Hepatic stellate cell (primary cell): Measurements from ENCODE around the gene NINL.
"Not testable (repeated sequence)": the region's sequence is repeated elsewhere in the genome, so short reads cannot be mapped to it uniquely, and the experiment has no call there.

Source experiments
- DNase-seq: peaks from one replicate; pipeline ENCODE4 v3.0.0; 2011; ENCODE audit warnings: low spot score

Gene NINL

DNA sequence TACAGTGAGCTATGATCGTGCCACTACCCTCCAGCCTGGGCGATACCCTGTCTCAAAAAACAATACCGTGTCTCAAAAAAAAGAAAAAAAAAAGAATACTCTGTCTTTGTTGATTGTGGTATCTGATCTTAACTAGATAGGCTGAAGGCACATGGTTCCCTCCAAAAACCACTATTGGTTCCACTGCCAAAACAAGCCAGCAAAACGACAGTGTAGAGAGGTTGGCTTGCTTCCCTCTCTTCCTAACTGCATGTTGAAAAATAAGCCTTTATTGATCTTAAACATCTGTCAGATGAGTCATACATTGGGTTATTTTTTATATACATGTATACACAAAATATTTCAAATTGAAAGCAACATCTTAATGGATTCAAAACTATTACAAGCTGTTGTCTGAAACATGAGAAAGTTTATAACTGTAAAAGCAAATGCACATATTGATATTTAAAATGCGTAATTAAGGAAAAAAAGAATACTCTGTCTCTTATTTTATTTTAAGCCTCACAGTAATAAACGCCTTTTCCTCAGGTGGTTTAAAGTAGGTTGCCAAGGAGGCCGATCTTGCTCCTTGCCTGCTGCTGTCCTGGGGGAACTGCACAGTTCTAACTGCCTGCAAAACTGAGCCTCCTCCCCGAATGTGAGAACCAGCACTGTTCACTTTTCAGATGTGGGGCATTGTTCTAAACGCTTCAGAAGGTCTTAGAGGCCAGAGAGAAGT is 7.0 kb upstream of the NINL start:
- no peak for DNase-seq

- not testable (repeated sequence) for DNase-seq
Observed at GRCh38 chr20:25590778-25591177, 5.4 kb upstream of the NINL start.

- no peak for DNase-seq
Observed at GRCh38 chr20:25588491-25588890, 3.2 kb upstream of the NINL start.

DNA sequence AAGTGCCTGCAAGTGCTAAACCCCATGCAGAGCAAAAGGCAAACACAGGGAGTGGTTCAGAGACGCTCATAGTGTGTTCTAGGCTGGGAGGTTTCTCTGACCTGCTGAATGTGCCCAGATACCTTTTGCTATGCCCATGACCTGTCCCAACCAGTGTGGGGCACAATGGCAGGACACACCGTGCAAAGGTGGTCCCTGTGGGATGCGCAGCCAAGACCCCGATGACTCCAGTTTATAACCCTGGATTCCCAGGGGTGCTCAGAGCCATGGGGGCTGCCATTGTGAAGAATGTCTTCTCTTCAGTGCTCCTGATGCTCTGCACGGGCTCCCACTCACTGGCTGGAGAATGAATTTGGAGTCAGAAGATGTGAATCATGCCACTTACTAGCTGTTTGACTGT is 2.2 kb upstream of the NINL start:
- no peak for DNase-seq

- no peak for DNase-seq
Observed at GRCh38 chr20:25586877-25587276, 1.5 kb upstream of the NINL start.

DNA sequence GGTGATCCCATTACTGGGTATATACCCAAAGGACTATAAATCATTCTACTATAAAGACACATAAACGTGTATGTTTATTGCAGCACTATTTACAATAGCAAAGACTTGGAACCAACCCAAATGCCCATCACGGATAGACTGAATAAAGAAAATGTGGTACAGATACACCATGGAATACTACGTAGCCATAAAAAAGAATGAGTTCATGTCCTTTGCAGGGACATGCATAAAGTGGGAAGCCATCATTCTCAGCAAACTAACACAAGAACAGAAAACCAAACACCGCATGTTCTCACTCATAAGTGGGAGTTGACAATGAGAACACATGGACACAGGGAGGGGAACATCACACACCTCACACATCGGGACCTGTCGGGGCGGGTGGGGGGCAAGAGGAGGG is 1.7 kb downstream of the NINL start:
- DNase-seq: not testable (repeated sequence)

DNA sequence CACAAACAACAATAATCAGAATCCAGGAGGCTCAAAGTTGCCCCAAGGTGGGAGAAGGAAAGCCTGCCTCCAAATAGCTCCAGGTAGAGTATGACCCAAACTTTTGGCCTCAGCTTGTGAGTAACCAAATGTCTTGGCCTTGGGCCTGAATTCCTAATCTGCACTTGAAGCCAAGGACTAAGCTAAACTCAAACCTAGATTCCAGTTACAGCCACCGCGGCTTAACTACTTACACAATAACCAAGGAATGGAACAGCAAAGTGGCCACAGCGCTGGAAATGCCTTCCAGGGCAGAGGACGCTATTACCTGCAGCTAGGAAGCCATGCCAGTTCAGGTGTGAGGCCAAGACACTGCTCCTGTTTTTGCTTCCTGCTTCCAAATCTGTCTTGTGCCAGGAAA is 4.6 kb downstream of the NINL start:
- DNase-seq: no peak

GRCh38 chr20:25579081-25579770 is 6.1 kb downstream of the NINL start:
- no peak for DNase-seq

- no peak for DNase-seq
Observed at GRCh38 chr20:25576783-25577530, 8.4 kb downstream of the NINL start.

- peak; percentile 46 for DNase-seq
Observed at GRCh38 chr20:25574411-25574810, 10.9 kb downstream of the NINL start.

- peak; percentile 63 for DNase-seq
Observed at GRCh38 chr20:25573288-25574251, 11.8 kb downstream of the NINL start.

- no peak for DNase-seq
Observed at GRCh38 chr20:25571817-25572216, 13.5 kb downstream of the NINL start.

DNA sequence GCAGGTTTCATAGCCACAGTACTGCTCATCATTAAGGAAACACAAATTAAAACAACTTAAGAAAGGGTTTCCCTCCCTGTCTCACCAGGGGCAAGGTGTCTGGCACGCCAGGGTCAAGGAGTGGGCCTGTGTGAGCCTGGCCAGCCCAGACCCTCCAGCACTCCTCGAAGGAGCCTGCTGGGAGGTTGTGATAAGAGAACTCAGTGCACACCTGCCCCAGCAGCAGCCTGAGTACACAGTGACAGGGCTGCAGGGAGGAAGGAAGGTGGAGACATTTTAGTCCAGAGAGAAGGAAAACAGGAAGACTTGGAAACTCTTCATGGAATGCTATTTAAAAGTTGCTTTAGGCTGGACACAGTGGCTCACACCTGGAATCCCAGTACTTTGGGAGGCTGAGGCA is 14.1 kb downstream of the NINL start:
- DNase-seq: no peak

DNA sequence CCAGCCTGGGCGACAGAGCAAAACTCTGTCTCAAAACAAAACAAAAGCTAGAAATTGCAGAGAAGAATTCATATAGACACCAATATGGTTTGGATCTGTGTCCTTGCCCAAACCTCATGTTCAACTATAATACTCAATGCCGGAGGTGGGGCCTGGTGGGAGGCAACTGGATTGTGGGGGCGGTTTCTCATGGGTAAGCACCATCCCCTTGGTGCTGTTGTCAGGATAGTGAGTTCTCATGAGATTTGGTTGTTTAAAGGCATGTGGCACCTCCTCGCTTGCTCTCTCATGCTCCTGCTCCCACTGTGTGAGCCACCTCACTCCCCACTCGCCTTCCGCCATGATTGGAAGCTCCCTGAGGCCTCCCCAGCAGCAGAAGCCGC is 15.2 kb downstream of the NINL start:
- DNase-seq: no peak

- DNase-seq: no peak
Observed at GRCh38 chr20:25567286-25567685, 18.0 kb downstream of the NINL start.

DNA sequence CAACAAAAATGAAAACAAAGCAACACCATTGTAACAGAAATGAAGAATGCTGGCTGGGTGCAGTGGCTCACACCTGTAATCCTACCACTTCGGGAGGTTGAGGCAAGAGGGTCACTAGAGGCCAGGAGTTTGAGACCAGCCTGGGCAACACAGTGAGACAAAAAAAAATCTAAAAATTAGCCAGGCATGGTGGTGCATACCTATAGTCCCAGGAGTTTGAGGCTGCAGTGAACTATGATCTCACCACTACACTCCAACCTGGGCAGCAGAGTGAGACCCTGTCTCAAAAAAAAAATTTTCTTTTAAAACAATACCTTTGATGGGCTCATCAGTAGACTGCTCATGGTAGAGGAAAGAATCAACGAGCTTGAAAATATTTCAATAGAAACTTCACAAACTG is 18.5 kb downstream of the NINL start:
- no peak for DNase-seq

DNA sequence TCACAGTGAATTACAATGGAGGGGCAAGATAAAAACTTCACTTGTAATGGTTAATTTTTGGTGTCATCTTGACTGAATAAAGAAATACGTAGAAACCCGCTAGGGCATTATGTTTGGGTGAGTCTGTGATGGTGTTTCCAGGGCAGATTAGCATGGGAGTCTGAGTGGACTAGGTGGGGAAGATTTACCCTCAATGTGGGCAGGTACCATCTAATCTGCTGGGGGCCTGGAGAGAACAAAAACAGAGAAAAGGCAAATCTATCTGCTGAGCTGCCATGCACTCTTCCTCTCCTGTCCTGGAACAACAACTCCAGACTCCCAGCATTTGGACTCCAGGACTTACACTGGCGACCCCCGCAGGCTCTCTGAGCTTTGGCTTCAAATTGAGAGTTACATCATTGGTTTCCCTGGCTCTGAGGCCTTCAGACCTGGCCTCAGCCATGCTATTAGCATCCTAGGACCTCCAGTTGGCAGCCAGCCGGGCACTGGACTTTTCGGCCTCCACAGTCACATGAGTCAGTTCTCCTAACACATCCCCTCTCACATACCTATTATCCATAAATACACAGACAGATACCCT is 19.7 kb downstream of the NINL start:
- DNase-seq: no peak

GRCh38 chr20:25563876-25564275 is 21.5 kb downstream of the NINL start:
- DNase-seq: no peak

- DNase-seq: no peak
Observed at GRCh38 chr20:25563362-25563761, 22.0 kb downstream of the NINL start.

DNA sequence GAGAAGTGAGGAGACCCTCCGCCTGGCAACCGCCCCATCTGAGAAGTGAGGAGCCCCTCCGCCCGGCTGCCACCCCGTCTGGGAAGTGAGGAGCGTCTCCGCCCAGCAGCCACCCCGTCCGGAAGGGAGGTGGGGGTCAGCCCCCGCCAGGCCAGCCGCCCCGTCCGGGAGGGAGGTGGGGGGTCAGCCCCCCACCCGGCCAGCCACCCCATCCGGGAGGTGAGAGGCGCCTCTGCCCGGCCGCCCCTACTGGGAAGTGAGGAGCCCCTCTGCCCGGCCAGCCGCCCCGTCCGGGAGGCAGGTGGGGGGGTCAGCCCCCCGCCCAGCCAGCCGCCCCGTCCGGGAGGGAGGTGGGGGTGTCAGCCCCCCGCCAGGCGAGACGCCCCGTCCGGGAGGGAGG is 23.6 kb downstream of the NINL start:
- DNase-seq: not testable (repeated sequence)

GRCh38 chr20:25553819-25554296 is 31.5 kb downstream of the NINL start:
- DNase-seq: no peak
